ENCODE data around the gene MEGF11. TPM values are rescaled to one million over a fixed set of nuclear protein-coding genes. Genes with fewer than 3 reads are reported as not detected.
A peak's percentile ranks its signal among the peaks of the same experiment; 100 is the strongest.

The MEGF11 gene
- total and polyA plus RNA-seq, 10 donors: 0.02 to 0.61 (median 0.23) TPM; not detected in 4

GRCh38 chr15:66186049-66186825 is 67.3 kb downstream of the MEGF11 start:
- TF ChIP-seq POLR2AphosphoS5 (IDR thresholded peaks at IDR 0.05): no peak
- no peak for TF ChIP-seq POLR2A (IDR thresholded peaks at IDR 0.05)
- TF ChIP-seq, protein P1, sequence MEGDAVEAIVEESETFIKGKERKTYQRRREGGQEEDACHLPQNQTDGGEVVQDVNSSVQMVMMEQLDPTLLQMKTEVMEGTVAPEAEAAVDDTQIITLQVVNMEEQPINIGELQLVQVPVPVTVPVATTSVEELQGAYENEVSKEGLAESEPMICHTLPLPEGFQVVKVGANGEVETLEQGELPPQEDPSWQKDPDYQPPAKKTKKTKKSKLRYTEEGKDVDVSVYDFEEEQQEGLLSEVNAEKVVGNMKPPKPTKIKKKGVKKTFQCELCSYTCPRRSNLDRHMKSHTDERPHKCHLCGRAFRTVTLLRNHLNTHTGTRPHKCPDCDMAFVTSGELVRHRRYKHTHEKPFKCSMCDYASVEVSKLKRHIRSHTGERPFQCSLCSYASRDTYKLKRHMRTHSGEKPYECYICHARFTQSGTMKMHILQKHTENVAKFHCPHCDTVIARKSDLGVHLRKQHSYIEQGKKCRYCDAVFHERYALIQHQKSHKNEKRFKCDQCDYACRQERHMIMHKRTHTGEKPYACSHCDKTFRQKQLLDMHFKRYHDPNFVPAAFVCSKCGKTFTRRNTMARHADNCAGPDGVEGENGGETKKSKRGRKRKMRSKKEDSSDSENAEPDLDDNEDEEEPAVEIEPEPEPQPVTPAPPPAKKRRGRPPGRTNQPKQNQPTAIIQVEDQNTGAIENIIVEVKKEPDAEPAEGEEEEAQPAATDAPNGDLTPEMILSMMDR (IDR thresholded peaks at IDR 0.05 in 8 of 11, conservative IDR thresholded peaks at IDR 0.05 in 3 of 11): no peak
- H3K36me3 ChIP-seq: no peaks in the 10 kb centered on the region
- peak; percentile 24 for DNase-seq
- H3K9me3 ChIP-seq: no peaks in the 10 kb centered on the region
- H3K4me1 ChIP-seq: peaks cover 0 to under 1% (median 0%) of the 10 kb centered on the region in 6 donors
- WGBS, 5 donors: 73 to 81% (median 78%) methylated on average over 5 to 7 of the region's 7 CpGs
- intact Hi-C loops (cut with DNase I; ENCODE audit: low total_unique reads): no loop called here
- H3K27ac ChIP-seq: no peak overlapping the region
- no peak overlapping the region for H3K4me3 ChIP-seq
- H3K27me3 ChIP-seq (replicated peaks in 1 of 7): peaks cover 0 to 39% (median 3%) of the 10 kb centered on the region in 7 donors

DNA sequence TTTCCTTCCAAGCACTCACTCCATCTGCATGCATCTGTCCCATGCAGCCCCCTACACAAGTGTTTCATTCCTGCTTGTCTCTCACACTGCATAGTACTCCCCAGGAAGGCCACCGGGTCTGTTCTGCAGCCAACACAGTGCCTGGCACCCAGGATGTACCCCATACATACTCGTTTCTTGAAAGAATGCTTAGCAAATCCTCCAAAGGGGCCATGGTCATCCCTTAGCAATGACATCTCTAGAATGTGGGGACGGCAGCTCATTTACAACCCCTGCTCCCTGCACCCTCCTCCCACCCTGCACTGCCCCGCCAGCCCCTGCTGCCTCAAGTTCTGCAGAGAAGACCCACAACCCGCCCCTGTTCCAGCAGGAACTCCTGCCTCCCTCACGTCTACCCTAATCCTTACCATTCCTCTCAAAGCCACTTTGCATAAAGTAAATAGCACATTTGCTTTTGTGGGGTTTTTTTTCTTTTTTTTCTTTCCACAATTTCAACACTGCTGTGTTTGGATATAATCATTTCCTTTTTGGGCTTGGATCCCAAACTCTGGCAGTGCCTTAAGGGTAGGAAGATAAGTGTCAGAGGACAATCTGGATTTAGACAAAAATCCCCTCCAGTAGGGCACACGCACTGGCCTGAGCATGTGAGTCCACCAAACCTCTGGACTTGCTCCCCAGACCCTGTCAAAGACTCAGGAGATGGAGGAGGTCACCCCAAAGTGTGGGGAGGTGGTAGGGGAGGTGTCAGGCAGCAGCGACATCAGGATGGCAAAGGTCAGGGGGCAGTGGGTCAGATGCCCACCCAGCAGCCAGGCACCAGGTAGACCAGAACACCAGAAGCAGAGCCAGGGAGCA is 68.4 kb downstream of the MEGF11 start:
- H3K27me3 ChIP-seq (replicated peaks in 1 of 7): peaks cover 0 to 49% (median 3%) of the 10 kb centered on the region in 7 donors
- WGBS, 5 donors: 50 to 67% (median 56%) methylated on average over 7 to 8 of the region's 8 CpGs
- peak; percentile 51 for DNase-seq
- no peak overlapping the region for H3K4me3 ChIP-seq
- H3K4me1 ChIP-seq: no peaks in the 10 kb centered on the region
- intact Hi-C loops (cut with DNase I; ENCODE audit: low total_unique reads): no loop called here
- H3K36me3 ChIP-seq: no peaks in the 10 kb centered on the region
- no peak for TF ChIP-seq POLR2AphosphoS5 (IDR thresholded peaks at IDR 0.05)
- H3K27ac ChIP-seq: no peak overlapping the region
- H3K9me3 ChIP-seq: no peaks in the 10 kb centered on the region

GRCh38 chr15:66184492-66184891 is 69.1 kb downstream of the MEGF11 start:
- intact Hi-C loops (cut with DNase I; ENCODE audit: low total_unique reads): no loop called here
- Histone ChIP-seq H3K4me3 (no peak overlapping the region), H3K27ac (no peak overlapping the region), H3K36me3 (no peaks in the 10 kb centered on the region), H3K9me3 (no peaks in the 10 kb centered on the region), H3K4me1 (no peaks in the 10 kb centered on the region), H3K27me3 (replicated peaks in 1 of 7) (peaks cover 0 to 52% (median 3%) of the 10 kb centered on the region in 7 donors)
- DNase-seq: no peak
- TF ChIP-seq POLR2A (IDR thresholded peaks at IDR 0.05): no peak
- TF ChIP-seq, protein P1 (IDR thresholded peaks at IDR 0.05 in 8 of 11, conservative IDR thresholded peaks at IDR 0.05 in 3 of 11): no peak
- no peak for TF ChIP-seq POLR2AphosphoS5 (IDR thresholded peaks at IDR 0.05)
- 59 to 74% (median 61%) methylated on average over 6 of the region's 6 CpGs for WGBS, 5 donors

DNA sequence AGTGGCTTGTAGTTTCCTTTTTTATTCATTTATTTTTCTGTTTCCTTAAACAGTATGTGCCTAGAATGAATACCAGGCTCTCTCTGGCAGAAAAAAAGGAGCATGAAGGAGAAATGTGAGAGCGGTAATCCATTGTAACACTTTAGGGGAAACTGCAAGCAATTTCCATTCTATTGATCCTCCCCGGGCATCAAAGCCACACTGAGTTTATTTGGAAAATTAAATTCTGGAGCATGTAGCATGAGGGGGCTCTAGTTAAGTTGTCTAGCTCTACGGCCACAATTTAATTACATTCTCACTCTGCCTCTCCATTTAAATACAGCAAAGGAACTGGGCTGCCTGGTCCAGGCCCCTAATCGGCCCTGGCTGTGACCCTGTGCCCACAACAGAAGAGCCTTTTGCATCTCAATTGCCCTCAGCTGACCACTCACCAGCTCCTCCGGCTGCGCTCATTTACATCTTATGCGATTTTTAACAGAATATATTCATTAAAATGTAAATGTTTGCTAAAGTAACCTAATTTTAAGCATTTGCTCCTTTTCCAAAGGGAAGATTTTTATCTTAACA is 72.9 kb downstream of the MEGF11 start:
- no peaks in the 10 kb centered on the region for H3K9me3 ChIP-seq
- 86 to 93% (median 89%) methylated on average over 7 of the region's 7 CpGs for WGBS, 5 donors
- intact Hi-C loops (cut with DNase I; ENCODE audit: low total_unique reads): no loop called here
- DNase-seq: peak; percentile 27
- H3K27me3 ChIP-seq (replicated peaks in 1 of 7): peaks cover 0 to 64% (median 0%) of the 10 kb centered on the region in 7 donors
- no peak overlapping the region for H3K4me3 ChIP-seq
- H3K36me3 ChIP-seq: no peaks in the 10 kb centered on the region
- H3K4me1 ChIP-seq: no peaks in the 10 kb centered on the region
- TF ChIP-seq POLR2AphosphoS5 (IDR thresholded peaks at IDR 0.05) (no peak), POLR2A (IDR thresholded peaks at IDR 0.05) (no peak)
- TF ChIP-seq, protein P1 (IDR thresholded peaks at IDR 0.05 in 8 of 11, conservative IDR thresholded peaks at IDR 0.05 in 3 of 11): no peak
- no peak overlapping the region for H3K27ac ChIP-seq
